GM18502 (cell line): ENCODE measurements around the gene IRS1.
A peak's percentile ranks its signal among the peaks of the same experiment; 100 is the strongest.

ENCODE experiments used
- ATAC-seq: cut with Tn5 transposase; IDR thresholded peaks from one replicate; pipeline ENCODE4 v1.9.1; 2021; ENCODE audit warnings: mild to moderate bottlenecking; ENCODE audit not compliant: unreplicated experiment, poor library complexity

IRS1 gene

GRCh38 chr2:226825056-226825455 lies 25.4 kb upstream of the IRS1 start:
- ATAC-seq, result no peak

- ATAC-seq, result no peak
Measured at GRCh38 chr2:226818930-226819329, 19.3 kb upstream of the IRS1 start.

- peak; percentile 51 for ATAC-seq
Measured at GRCh38 chr2:226813148-226813701, 13.6 kb upstream of the IRS1 start.

GRCh38 chr2:226803410-226803809 lies 3.8 kb upstream of the IRS1 start:
- ATAC-seq, result no peak

- no peak for ATAC-seq
Measured at GRCh38 chr2:226802573-226802972, 3.0 kb upstream of the IRS1 start.

- peak; percentile 86 for ATAC-seq
Measured at GRCh38 chr2:226800941-226801784, 1.5 kb upstream of the IRS1 start.

- no peak for ATAC-seq
Measured at GRCh38 chr2:226799976-226800940, 638 bp upstream of the IRS1 start.

GRCh38 chr2:226798422-226799210 lies 1.0 kb downstream of the IRS1 start:
- peak; percentile 24 for ATAC-seq

- no peak for ATAC-seq
Measured at GRCh38 chr2:226797989-226798421, 1.6 kb downstream of the IRS1 start.

GRCh38 chr2:226797289-226797988 lies 2.2 kb downstream of the IRS1 start:
- no peak for ATAC-seq

- ATAC-seq, result no peak
Measured at GRCh38 chr2:226796840-226797288, 2.8 kb downstream of the IRS1 start.

GRCh38 chr2:226796012-226796839 lies 3.4 kb downstream of the IRS1 start:
- no peak for ATAC-seq

- ATAC-seq, result no peak
Measured at GRCh38 chr2:226795281-226796011, 4.2 kb downstream of the IRS1 start.

GRCh38 chr2:226794751-226795171 lies 4.9 kb downstream of the IRS1 start:
- no peak for ATAC-seq

- ATAC-seq, result no peak
Measured at GRCh38 chr2:226794196-226794661, 5.4 kb downstream of the IRS1 start.

GRCh38 chr2:226793646-226794045 lies 6.0 kb downstream of the IRS1 start:
- no peak for ATAC-seq

- ATAC-seq, result no peak
Measured at GRCh38 chr2:226792155-226792881, 7.3 kb downstream of the IRS1 start.
